Fibroblast of lung (primary cell): ENCODE data around the gene MCCC1. TPM values are rescaled to one million over a fixed set of nuclear protein-coding genes. Genes with fewer than 3 reads are reported as not detected.
A peak's percentile ranks its signal among the peaks of the same experiment; 100 is the strongest.
"Not testable (repeated sequence)": the region's sequence is repeated elsewhere in the genome, so short reads cannot be mapped to it uniquely, and the experiment has no call there.

Source experiments
- DNase-seq, 2 donors: peaks; one replicate each; pipeline versions ENCODE4 v3.0.0 to v3.0.0-alpha.2; 2010; ENCODE audit warnings: low read depth in 2 of 2
- H2AFZ ChIP-seq: 2 replicates; pipeline ENCODE4 v1.5.1; 2012; ENCODE audit warnings: low read length, control low read depth, inconsistent platforms
- H3K27ac ChIP-seq: 2 replicates; pipeline ENCODE4 v1.5.1; 2011; ENCODE audit warnings: low read length, control low read depth; ENCODE audit not compliant: insufficient read depth
- H3K27me3 ChIP-seq: 2 replicates; pipeline ENCODE4 v1.5.1; 2011; ENCODE audit warnings: mild to moderate bottlenecking, low read length; ENCODE audit not compliant: control insufficient read depth, insufficient read depth
- H3K36me3 ChIP-seq: 2 replicates; pipeline ENCODE4 v1.5.1; 2011; ENCODE audit warnings: low read length; ENCODE audit not compliant: control insufficient read depth, insufficient read depth
- H3K4me1 ChIP-seq: 2 replicates; pipeline ENCODE4 v1.5.1; 2011; ENCODE audit warnings: low read length; ENCODE audit not compliant: control insufficient read depth, insufficient read depth; ENCODE audit errors: extremely low read depth
- H3K4me2 ChIP-seq: 2 replicates; pipeline ENCODE4 v1.5.1; 2011; ENCODE audit warnings: low read length, control low read depth; ENCODE audit not compliant: insufficient read depth; ENCODE audit errors: extremely low read depth
- H3K4me3 ChIP-seq, 4 experiments: fragments of 200-600 bp in 1 of 4; sonication (generic) in 1 of 4; replicated peaks in 1 of 4; 2 replicates each; pipeline ENCODE4 v1.5.1; 2011 to 2016; ENCODE audit warnings: low read length in 4 of 4, low read depth in 3 of 4, mild to moderate bottlenecking in 3 of 4, control low read depth in 2 of 4, inconsistent platforms in 1 of 4, mixed read lengths in 1 of 4; ENCODE audit not compliant: insufficient read depth in 1 of 4; ENCODE audit errors: control extremely low read depth in 1 of 4
- H3K79me2 ChIP-seq: 2 replicates; pipeline ENCODE4 v1.5.1; 2012; ENCODE audit warnings: mild to moderate bottlenecking, low read length, inconsistent platforms; ENCODE audit not compliant: control insufficient read depth, insufficient read depth
- H3K9ac ChIP-seq: 2 replicates; pipeline ENCODE4 v1.5.1; 2011; ENCODE audit warnings: mild to moderate bottlenecking, low read length, control low read depth; ENCODE audit not compliant: insufficient read depth
- H3K9me3 ChIP-seq: 2 replicates; pipeline ENCODE4 v1.5.1; 2012; ENCODE audit warnings: low read depth, low read length; ENCODE audit not compliant: control insufficient read depth, insufficient read depth
- H4K20me1 ChIP-seq: 2 replicates; pipeline ENCODE4 v1.5.1; 2011; ENCODE audit warnings: low read length; ENCODE audit not compliant: control insufficient read depth, insufficient read depth; ENCODE audit errors: extremely low read depth
- CTCF ChIP-seq, 2 donors: IDR thresholded peaks in 1 of 2; conservative IDR thresholded peaks in 1 of 2; 1 replicate in 1 of 2; 2 replicates in 1 of 2; pipeline ENCODE4 v1.5.1; 2011 to 2012; ENCODE audit warnings: low read length in 2 of 2, control low read depth in 1 of 2, inconsistent platforms in 1 of 2, low read depth in 1 of 2, mild to moderate bottlenecking in 1 of 2
- EZH2 ChIP-seq: IDR thresholded peaks from 2 replicates; pipeline ENCODE4 v1.5.1; 2012; ENCODE audit warnings: low read length, control low read depth, mild to moderate bottlenecking; ENCODE audit errors: missing control alignments
- polyA plus RNA-seq, 2 donors: library from polyadenylated mRNA; depleted of rRNA in 1 of 2; stranded (reverse) in 1 of 2; unstranded in 1 of 2; fragments of >200 nt; gene quantifications; 2 replicates each; pipeline ENCODE4 v1.2.1, GENCODE V29; 2011 to 2012; ENCODE audit warnings: missing spikeins in 1 of 2
- total RNA-seq: library from RNA; depleted of rRNA; stranded (reverse); fragments of >200 nt; gene quantifications from 2 replicates; pipeline ENCODE4 v1.2.1, GENCODE V29; 2014

The MCCC1 gene
- total and polyA plus RNA-seq, 2 donors (not counting 1 experiment from before 2014, with no cell fraction given) = 16.1 to 29.1 TPM

- H3K36me3 ChIP-seq = no peaks in the 10 kb centered on the region
- no peaks in the 10 kb centered on the region for H3K9me3 ChIP-seq
- no peaks in the 10 kb centered on the region for H4K20me1 ChIP-seq
- H3K9ac ChIP-seq = no peak overlapping the region
- no peak overlapping the region for H3K27ac ChIP-seq
- no peaks in the 10 kb centered on the region for H3K4me1 ChIP-seq
- no peaks in the 10 kb centered on the region for H3K79me2 ChIP-seq
- H3K4me3 ChIP-seq = no peak overlapping the region
- H3K4me2 ChIP-seq = no peak overlapping the region
- H2AFZ ChIP-seq = no peak overlapping the region
- TF ChIP-seq EZH2 = no peak
- TF ChIP-seq CTCF (conservative IDR thresholded peaks at IDR 0.05 in 1 of 2, IDR thresholded peaks at IDR 0.05 in 1 of 2; ENCODE audit: low read depth in 1 of 2, low read length in 2 of 2) = no peak
- DNase-seq = peak; percentile 37 to 48
- no peaks in the 10 kb centered on the region for H3K27me3 ChIP-seq
These were observed 8.7 kb upstream of the MCCC1 start for GRCh38 chr3:183108001-183108449.

GRCh38 chr3:183107372-183107771 is 8.1 kb upstream of the MCCC1 start:
- H4K20me1 ChIP-seq, H3K36me3 ChIP-seq, H3K27ac ChIP-seq, H3K9ac ChIP-seq, H2AFZ ChIP-seq, H3K9me3 ChIP-seq, H3K79me2 ChIP-seq, H3K4me2 ChIP-seq, H3K4me1 ChIP-seq, DNase-seq, H3K4me3 ChIP-seq, H3K27me3 ChIP-seq: not testable (repeated sequence)

GRCh38 chr3:183106635-183107034 is 7.3 kb upstream of the MCCC1 start:
- H4K20me1 ChIP-seq = no peaks in the 10 kb centered on the region
- no peak overlapping the region for H2AFZ ChIP-seq
- TF ChIP-seq EZH2 (no peak), CTCF (conservative IDR thresholded peaks at IDR 0.05 in 1 of 2, IDR thresholded peaks at IDR 0.05 in 1 of 2; ENCODE audit: low read depth in 1 of 2, low read length in 2 of 2) (no peak)
- H3K79me2 ChIP-seq = no peaks in the 10 kb centered on the region
- no peak overlapping the region for H3K9ac ChIP-seq
- no peaks in the 10 kb centered on the region for H3K9me3 ChIP-seq
- H3K4me3 ChIP-seq = no peak overlapping the region
- no peaks in the 10 kb centered on the region for H3K4me1 ChIP-seq
- H3K27ac ChIP-seq = no peak overlapping the region
- DNase-seq = no peak
- H3K27me3 ChIP-seq = no peaks in the 10 kb centered on the region
- no peak overlapping the region for H3K4me2 ChIP-seq
- no peaks in the 10 kb centered on the region for H3K36me3 ChIP-seq

GRCh38 chr3:183103950-183104349 is 4.7 kb upstream of the MCCC1 start:
- not testable (repeated sequence) for H3K9me3 ChIP-seq, H3K27ac ChIP-seq, H3K4me1 ChIP-seq, H3K4me2 ChIP-seq, H3K79me2 ChIP-seq, H3K27me3 ChIP-seq, H3K4me3 ChIP-seq, H2AFZ ChIP-seq, H4K20me1 ChIP-seq, DNase-seq, H3K9ac ChIP-seq, H3K36me3 ChIP-seq

GRCh38 chr3:183101040-183101439 is 1.7 kb upstream of the MCCC1 start:
- not testable (repeated sequence) for H3K4me1 ChIP-seq, H3K9me3 ChIP-seq, H3K4me2 ChIP-seq, H3K36me3 ChIP-seq, H3K4me3 ChIP-seq, H4K20me1 ChIP-seq, H3K27ac ChIP-seq, H3K9ac ChIP-seq, H2AFZ ChIP-seq, H3K27me3 ChIP-seq, H3K79me2 ChIP-seq, DNase-seq
